SKM-1 (cell line): Measurements from ENCODE around the gene RGS17.
"Not testable (repeated sequence)": the region's sequence is repeated elsewhere in the genome, so short reads cannot be mapped to it uniquely, and the experiment has no call there.

ENCODE experiments used
- DNase-seq: peaks from one replicate; lab custom pipeline; 2025; ENCODE audit not compliant: unreplicated experiment; lab: John Stamatoyannopoulos, UW

Gene RGS17

DNA sequence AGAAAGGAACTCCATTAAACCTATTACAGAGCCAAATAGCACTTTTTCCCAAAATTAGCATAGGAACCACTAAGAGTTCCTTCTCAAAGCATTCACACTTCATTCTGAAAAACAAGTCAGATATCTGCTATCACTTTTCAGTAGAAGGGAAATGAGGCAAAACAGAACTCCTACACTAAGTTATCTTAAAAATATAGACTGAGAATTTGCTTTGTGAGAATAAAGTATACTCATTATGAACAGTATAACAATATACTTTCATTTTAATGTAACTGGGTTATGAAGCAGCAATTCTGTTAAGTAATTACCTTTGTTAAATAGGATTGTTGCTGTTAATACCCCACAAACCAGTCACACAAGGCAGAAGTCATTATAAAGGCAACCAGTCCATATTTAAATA, 137.2 kb downstream of the RGS17 start:
- no peak for DNase-seq

DNA sequence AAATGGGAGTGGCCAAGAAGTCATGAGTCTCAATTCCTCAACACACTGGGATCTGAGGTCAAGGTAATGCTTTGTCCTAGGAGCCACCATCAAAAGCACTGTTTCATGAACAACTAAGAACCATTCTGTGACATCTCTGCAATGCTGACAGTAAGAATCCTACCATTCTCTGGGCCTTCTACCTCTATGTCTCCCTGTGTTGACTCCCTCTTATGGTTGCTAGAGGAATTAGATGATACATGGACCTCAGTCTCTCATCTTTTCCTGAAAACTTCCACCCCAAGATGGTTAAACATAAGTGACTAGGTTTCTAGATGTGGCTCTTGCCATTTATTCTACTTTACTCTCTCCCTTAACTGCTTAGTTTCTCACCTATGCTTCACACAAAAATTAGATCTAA, 137.7 kb downstream of the RGS17 start:
- no peak for DNase-seq

DNA sequence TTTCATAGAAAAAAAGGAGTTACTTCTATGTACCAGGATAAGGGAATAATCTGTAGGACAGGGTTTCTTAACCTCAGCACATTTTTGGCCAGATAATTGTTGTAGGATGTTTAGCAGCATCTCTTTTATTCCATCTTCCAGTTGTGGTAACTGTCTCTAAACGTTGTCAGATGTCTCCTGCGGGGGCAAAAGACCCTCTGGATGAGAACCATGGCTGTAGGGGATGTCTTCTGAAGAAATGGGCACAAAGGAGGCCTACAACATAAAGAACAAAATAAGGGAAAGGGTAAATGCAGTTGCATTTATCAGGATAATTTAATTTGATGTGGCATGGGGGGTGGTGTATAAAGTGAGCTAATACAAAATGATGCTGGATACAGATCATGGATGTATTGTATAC, 144.1 kb downstream of the RGS17 start:
- DNase-seq, result no peak

DNA sequence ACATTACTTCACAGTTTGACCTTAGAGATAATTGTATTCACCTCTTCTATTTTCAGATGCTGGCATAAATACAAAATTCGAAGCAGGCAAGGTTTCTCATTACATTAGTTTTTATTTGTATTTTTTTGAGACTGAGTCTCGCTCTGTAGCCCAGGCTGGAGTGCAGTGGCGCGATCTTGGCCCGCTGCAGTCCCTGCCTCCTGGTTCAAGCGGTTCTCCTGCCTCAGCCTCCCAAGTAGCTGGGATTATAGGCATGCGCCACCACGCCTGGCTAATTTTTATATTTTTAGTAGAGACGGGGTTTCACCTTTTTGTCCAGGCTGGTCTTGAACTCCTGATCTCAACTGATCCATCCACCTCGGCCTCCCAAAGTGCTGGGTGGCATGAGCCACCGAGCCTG, 145.8 kb downstream of the RGS17 start:
- DNase-seq, result not testable (repeated sequence)

DNA sequence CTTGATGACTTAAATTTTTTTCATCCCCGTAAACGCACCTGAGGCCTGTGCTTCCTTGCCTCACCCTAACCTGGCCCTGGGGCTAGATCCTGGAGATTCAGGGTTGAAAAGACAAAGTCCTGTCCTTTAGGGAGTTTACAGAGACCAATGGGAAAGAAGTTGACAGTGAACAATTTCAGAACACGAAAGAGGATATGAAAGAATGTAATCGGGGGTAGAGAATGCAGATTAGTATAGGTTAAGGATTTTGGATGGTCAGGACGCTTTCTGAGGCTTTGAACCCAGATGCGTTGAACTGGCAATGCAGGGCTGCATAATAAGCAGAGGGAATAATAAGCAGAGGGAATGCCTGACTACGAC, 146.6 kb downstream of the RGS17 start:
- no peak for DNase-seq

DNA sequence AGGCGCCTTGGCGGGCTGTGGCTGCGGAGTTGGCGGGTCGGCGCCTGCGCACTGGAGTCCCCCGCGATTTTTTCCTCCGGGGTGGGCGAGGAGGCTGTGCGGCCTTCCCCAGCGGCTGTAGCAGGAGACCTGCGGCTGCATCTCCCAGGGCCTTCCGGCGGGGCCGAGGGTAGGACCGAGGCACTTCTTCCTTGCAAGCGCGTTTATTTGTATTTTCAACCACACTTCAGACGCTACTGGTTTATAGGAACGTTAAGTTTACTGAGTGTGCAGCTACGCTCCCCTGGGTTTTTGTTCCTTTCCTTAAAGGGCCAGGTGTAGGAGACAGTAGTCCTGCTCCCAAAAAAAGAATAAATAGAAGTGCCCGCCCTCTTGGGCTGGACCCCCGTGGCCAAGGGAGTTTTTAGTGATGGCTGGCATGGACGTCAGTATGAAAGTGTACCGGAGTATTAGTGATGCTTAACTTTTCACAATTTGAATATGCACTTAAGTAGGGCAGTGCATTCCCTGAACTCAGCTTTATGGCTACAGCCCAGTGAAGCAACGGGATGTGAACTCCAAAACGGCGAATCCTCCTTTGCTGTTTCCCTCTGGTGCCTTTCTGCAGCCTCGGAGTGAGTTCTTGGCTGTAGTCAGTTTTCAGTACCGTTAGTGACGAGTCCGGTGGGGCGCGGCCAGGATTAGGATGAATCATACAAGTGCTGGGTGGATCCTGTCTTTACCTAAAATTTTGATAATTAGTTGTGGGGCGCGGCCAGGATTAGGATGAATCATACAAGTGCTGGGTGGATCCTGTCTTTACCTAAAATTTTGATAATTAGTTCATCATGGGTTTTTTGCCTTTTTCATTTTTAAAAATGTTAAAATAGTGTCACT, 147.2 kb downstream of the RGS17 start:
- peak; percentile 95 for DNase-seq

DNA sequence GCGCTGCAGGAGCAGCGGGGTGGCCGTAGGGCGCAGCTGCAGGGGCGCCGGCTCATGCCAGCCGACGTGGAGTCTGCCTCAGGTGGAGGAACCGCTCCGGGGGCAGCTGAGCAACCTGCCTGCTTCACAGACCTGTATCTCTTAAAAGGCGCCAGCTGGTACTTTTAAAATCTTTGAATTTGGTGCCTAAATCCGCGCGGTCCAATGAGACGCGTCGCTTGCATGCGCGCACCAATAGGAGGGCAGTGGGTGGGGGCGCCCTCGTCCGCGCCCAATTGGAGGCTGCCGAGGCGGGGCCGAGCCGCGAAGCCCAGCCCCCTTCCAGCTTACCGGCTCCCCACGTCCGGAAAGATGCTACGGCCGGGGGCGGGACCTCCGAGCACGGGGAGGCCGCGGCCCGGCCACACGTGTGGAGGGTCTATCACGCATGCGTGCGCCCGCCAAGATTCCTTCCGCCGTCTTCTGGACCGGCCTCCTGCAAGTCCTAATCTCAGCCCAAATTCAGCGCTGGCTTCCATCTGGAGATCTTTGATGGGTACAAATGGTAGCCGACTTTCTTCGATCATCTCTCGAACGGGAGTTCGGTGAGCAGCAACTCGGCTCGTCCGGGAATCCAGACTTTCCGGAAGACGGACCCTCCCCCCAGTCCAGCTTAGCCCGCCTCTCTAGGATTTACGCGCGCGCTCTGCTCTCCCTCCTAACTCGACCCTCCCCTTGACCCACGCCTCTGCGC, 148.0 kb downstream of the RGS17 start, which contains the start of gene FBXO5:
FBXO5 (minus strand) TSS at position 138 of the 733 bp plus-strand sequence; CDS start at position 56, 82 bp downstream.
- DNase-seq, result peak; percentile 90

DNA sequence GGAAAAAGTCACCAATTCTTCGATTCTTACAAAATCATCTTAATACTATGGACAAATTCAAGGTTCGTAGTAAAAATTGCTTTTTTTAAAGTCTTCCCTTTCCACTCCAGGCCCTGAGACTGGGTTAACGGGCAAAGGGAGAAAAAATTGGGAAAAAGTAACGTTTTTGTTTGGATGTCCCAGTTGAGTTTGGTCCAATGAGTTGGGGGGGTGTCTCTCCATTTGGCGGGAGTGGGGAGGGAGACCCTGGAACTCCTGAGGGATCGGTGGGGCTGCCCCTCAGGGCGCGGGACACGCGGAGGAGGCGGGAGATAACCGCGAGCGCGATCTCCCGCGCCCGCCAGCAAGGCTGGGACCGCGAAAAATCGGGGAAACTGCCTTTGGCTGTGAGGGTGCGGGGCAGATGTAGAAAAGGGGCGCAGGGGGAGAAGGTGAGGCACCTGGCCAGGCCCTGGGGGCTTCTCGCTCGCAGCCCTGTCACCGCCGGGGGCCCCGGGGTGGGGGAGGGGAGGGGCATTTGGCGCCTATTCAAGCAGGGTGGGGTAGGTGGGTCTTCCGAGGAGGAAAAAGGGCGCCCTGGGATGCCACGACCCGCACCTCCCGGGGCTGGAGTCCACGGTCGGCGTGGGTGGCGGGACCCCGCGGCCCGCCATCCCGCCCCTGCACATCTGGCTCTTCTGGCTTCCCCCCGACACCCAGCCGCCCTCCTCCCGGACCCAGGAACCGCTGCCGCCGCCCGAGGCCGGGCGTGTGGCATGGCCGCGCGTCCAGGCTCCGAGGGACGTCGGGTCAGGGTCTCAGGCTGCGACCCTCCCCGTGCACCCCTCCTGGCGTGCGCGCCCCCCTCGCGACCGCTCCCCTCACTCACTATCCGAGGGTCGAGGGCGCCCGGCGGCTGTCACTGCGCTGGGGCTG, 148.8 kb downstream of the RGS17 start:
- DNase-seq, result no peak

DNA sequence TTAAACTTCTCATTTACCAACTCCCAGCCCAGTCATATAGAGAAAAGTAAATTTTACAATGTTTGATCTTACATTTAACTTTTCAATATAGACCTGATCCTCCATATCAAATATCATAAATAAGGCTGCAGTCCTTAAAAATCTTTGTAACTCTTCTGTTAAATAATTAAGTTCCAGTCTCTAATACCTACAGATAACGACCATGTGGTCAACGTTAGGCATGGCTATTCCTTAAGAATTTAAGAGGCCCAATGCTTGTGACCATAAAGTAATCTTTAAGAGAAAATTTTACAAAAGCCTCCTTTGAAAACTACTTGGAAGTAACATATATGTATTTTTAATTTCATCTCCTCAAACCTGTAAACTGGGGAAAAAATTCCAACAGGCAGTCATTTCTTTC, 149.9 kb downstream of the RGS17 start:
- DNase-seq, result no peak

DNA sequence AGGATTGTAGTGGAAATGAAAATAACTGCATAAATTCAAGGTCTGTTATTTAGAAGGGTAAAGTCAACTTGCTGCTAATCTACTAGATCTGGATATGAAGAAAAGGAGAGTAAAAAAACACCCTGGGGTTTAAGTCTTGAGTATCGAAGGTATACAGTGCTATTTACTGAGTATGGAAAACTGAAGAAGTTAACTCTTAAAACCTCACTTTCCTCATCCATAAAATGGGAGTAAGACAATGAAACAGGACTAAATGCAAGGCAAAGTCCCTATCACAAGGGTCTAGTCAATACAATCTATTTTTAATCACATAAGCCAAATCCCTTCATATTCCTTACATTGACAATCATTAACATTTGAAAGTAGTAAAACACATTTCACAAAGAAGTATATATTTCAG, 150.4 kb downstream of the RGS17 start:
- DNase-seq, result no peak

DNA sequence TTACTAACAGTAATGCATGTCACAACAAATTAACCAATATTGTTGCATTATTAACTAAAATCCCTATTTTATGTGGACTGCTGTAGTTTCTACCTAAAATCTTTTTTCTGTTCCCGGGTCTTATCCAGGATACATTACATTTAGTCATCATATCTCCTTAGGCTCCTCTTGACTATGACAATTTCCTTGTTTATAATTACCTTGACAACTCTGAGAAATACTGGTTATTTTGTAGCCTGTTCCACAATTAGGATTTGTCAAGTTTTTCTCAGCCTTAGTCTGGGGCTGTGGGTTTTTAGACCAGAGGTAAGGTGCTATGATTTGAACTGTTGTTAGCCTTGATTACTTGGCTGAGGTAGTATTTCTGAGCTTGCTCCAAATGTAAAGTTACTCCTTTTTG, 152.0 kb downstream of the RGS17 start:
- no peak for DNase-seq

DNA sequence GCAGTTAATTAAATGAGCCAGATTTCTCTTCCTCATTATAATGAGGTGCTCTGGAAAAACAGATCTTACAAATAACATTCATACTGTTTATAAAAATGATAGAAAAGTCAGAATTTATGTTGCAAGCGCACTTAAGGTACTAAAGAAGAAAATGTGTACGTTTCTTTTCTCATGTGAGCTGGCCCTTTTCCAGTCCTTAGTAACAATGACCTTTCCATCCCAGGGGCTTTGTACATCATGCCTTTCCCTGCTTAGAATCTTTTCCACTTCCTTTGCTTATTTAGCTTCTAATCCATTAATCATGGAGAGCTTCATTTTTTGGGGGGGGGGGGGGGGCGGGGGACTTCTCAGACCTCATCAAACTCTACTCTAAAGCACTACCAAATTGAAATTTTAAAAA, 153.0 kb downstream of the RGS17 start:
- DNase-seq, result no peak

DNA sequence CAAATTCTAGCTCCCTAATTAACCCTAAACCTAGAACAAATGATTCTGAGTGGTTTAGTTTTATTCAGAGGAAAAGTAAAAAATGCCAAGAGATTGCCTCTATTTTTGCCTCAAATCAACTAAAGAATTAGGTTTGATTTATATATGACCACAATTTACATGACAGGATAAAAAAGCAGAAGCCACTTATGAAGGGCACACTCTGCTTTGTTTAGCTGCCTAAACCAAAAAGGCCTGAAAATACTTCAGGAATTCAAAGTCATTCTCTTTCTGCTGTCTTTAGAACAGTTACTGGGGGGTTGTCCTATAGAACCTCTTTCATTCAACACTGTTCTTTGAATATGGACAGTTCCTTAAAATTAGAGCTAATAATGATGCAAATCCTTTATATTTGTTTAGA, 153.5 kb downstream of the RGS17 start:
- DNase-seq, result no peak

DNA sequence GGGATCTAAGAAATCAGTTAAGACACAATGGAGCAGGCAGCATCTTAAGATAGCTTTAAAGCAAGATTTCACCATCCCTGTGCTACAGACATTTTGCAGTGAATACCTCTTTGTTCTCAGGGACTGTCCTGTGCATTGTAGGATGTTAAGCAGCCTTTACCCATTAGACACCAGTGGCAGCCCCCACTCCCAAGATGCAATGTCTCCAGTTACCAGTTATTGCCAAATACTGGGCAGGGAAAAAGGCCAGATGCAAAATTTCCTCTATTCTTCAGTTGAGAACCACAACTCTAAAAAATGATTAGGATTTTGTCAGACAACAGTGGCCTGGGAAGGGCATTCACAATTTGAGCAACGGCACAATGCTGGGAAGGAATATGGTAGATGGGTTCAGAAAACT, 154.3 kb downstream of the RGS17 start:
- no peak for DNase-seq

DNA sequence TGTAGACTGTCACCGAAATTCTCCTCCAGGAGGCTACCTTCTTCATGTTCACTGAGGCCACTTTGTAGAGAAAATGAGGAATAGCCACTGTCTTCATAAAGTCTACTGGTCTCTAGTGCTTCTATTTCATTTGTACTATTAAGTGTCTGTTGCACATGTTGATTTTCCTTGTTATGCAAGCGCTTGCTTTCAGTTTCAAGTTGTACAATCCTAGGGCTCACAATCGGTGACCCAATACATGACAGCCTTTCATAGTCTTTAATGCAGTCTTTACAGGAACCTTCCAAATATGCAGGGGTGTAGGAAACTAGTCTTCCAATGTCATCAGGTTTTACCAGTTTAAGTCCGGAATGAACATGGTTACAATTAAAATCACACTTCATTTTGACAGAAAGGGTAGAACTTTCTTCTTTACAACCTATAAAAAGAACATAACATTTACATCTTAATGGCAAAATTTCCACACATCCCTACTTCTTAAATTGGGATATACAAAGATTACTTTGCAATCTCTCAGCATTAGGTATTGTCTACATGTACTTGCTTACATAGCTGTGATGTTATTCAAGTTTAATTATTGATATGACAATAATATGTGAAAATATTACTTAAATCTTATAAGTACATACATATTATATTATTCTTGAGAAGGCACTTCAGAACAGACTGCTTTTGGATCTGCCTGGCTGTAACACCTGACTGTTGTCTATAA, 155.7 kb downstream of the RGS17 start:
- no peak for DNase-seq

DNA sequence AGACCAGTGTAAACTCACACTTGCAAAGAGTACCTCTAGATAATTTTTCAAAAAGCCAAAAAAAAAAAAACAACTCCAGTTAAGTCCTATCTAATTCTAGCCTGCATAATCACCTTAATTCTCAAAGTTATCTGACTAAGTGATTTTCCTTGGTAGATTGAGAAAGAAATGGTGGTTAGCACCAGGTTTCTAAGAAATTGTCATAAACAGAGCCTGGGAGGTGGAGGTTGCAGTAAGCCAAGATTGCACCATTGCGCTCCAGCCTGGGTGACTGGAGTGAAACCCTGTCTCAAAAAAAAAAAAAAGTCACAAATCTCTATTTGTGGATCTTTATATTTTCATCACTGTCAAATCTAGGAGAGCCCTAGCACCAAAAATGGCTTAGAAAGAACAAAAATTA, 157.2 kb downstream of the RGS17 start:
- no peak for DNase-seq

DNA sequence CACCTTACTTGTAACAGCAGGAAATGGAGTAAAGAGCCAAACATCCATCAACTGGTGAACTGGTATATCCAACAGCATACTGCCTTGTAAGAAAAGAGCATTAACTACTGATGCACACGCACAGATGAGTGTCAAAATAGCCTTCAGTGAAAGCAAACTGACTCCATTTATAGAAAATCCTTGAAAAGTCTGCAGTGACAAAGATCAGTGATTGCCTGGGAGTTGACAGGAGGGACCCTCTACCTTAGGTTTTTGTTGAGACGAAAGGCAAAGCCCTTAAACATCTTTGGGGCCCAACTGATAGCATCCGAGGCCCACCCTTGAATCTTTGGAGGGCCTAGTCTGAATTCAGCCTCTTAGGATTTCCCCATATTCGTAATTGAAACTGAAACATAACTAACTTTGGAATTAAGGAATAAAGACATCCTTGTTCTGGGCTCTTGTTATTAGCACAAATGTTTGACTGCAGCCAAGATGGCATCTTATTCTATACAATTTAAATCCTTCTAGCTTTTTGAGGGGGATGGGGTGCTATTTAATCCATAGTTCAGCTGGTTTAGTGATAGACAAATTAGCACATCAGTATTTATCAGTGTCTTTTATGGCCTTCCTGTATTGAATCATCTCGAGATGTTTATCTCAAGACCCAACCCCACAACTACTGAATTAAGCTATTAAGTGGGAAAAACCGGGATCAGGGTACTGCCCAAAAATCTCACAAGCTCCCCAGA, 161.2 kb downstream of the RGS17 start:
- DNase-seq, result no peak

DNA sequence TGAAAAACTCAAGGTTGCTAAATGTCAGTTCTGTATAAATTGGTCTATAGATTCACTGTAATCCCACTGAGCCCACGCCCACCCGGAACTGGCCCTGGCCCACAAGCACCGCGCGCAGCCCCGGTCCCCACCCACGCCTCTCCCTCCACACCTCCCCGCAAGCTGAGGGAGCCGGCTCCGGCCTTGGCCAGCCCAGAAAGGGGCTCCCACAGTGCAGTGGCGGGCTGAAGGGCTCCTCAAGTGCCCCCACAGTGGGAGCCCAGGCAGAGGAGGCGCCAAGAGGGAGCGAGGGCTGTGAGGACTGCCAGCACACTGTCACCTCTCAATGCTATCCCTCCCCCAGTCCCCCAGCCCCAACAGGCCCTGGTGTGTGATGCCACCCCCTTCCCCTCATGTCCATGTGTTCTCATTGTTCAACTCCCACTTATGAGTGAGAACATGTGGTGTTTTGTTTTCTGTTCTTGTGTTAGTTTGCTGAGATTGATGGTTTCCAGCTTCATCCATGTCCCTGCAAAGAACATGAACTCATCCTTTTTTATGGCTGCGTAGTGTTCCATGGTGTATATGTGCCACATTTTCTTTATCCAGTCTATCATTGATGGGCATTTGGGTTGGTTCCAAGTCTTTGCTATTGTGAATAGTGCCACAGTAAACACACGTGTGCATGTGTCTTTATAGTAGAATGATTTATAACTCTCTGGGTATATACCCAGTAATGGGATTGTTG, 164.8 kb downstream of the RGS17 start:
- DNase-seq, result not testable (repeated sequence)

DNA sequence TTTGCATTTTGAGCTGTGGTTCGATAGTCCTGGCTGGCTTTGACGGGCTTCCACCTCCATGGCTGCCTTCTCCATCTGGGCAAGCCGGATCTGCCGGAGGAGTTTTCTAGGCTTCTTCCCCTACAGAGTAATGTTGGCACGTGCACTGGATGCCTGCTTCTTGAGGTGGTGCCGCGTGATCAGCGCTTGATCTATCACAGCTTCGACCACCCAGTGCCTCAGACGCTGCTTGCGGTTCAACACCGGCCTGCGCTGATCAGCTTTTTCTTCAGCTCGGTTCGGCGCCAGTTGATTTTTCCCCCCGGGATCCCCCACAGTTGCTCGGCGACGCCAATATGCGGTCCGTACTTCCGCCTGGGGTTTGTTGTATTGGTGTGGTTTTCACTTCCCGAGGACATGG, 171.7 kb downstream of the RGS17 start:
- no peak for DNase-seq
